Mesendoderm (in vitro differentiated cells): ENCODE data around the gene ARRDC2.

Experiments used
- DNase-seq: peaks from one replicate; pipeline ENCODE4 v3.0.0; 2013
- H2AK5ac ChIP-seq: 2 replicates; pipeline ENCODE4 v1.6.1; 2013; ENCODE audit warnings: low read length, inconsistent platforms
- H2BK120ac ChIP-seq: 2 replicates; pipeline ENCODE4 v1.6.1; 2013; ENCODE audit warnings: low read depth, mild to moderate bottlenecking, low read length, moderate library complexity, mixed read lengths
- H2BK15ac ChIP-seq: replicated peaks from 2 replicates; pipeline ENCODE4 v1.6.1; 2013; ENCODE audit warnings: low read depth, mild to moderate bottlenecking, moderate library complexity
- H2BK5ac ChIP-seq: 2 replicates; pipeline ENCODE4 v1.6.1; 2013; ENCODE audit warnings: low read length, inconsistent platforms
- H3K18ac ChIP-seq: 2 replicates; pipeline ENCODE4 v1.6.1; 2013; ENCODE audit warnings: mild to moderate bottlenecking, low read length, mixed read lengths
- H3K23ac ChIP-seq: one replicate; pipeline ENCODE4 v1.6.1; 2013; ENCODE audit warnings: low read length
- H3K27ac ChIP-seq: 2 replicates; pipeline ENCODE4 v1.5.1; 2013; ENCODE audit warnings: low read depth, mild to moderate bottlenecking, inconsistent platforms, low read length, moderate library complexity
- H3K27me3 ChIP-seq: 2 replicates; pipeline ENCODE4 v1.6.1; 2013; ENCODE audit warnings: low read length, control low read depth, mild to moderate bottlenecking, inconsistent platforms; ENCODE audit not compliant: insufficient read depth, poor library complexity
- H3K36me3 ChIP-seq: 2 replicates; pipeline ENCODE4 v1.6.1; 2013; ENCODE audit warnings: low read length, inconsistent platforms; ENCODE audit not compliant: control insufficient read depth, insufficient read depth
- H3K4ac ChIP-seq: one replicate; pipeline ENCODE4 v1.6.1; 2013; ENCODE audit warnings: low read depth, mild to moderate bottlenecking, low read length, moderate library complexity
- H3K4me1 ChIP-seq: 2 replicates; pipeline ENCODE4 v1.6.1; 2013; ENCODE audit warnings: low read depth, low read length, inconsistent platforms; ENCODE audit not compliant: control insufficient read depth
- H3K4me2 ChIP-seq: 2 replicates; pipeline ENCODE4 v1.6.1; 2013; ENCODE audit warnings: low read length
- H3K4me3 ChIP-seq: 2 replicates; pipeline ENCODE4 v1.5.1; 2013; ENCODE audit warnings: mild to moderate bottlenecking, low read length
- H3K56ac ChIP-seq: one replicate; pipeline ENCODE4 v1.6.1; 2013; ENCODE audit warnings: low read length
- H3K79me1 ChIP-seq: 2 replicates; pipeline ENCODE4 v1.6.1; 2013; ENCODE audit warnings: low read length, inconsistent platforms
- H3K79me2 ChIP-seq: 2 replicates; pipeline ENCODE4 v1.6.1; 2013; ENCODE audit warnings: mild to moderate bottlenecking, low read length; ENCODE audit not compliant: control insufficient read depth, insufficient read depth
- H3K9ac ChIP-seq: 2 replicates; pipeline ENCODE4 v1.6.1; 2013; ENCODE audit warnings: low read length, inconsistent platforms
- H4K5ac ChIP-seq: one replicate; pipeline ENCODE4 v1.6.1; 2013; ENCODE audit warnings: low read length
- H4K8ac ChIP-seq: one replicate; pipeline ENCODE4 v1.6.1; 2013; ENCODE audit warnings: low read depth, mild to moderate bottlenecking, control low read depth, low read length, moderate library complexity
- WGBS: extraction: QIAGEN DNeasy Blood & Tissue Kit; methylation state at CpG from one replicate; pipeline ENCODE4 v1.1.7; 2013; ENCODE audit warnings: low lambda C conversion rate, missing lambda C conversion rate; ENCODE audit not compliant: insufficient coverage; ENCODE audit errors: extremely low coverage; 5-methylcytosine and 5-hydroxymethylcytosine counted together

Gene ARRDC2

GRCh38 chr19:18016209-18016910 lies 8.4 kb downstream of the ARRDC2 start:
- H3K4ac ChIP-seq, result no peak overlapping the region
- H3K18ac ChIP-seq, result no peak overlapping the region
- no peak overlapping the region for H4K5ac ChIP-seq
- DNase-seq, result no peak
- H4K8ac ChIP-seq, result no peak overlapping the region
- no peak overlapping the region for H2BK5ac ChIP-seq
- H3K36me3 ChIP-seq, result no peaks in the 10 kb centered on the region
- H3K79me2 ChIP-seq, result no peaks in the 10 kb centered on the region
- H3K23ac ChIP-seq, result no peak overlapping the region
- no peak overlapping the region for H3K4me2 ChIP-seq
- H3K9ac ChIP-seq, result no peak overlapping the region
- no peaks in the 10 kb centered on the region for H3K27me3 ChIP-seq
- no peaks in the 10 kb centered on the region for H3K4me1 ChIP-seq
- H2BK15ac ChIP-seq, result no peak overlapping the region
- H2AK5ac ChIP-seq, result no peak overlapping the region
- no peaks in the 10 kb centered on the region for H3K79me1 ChIP-seq
- no peak overlapping the region for H3K4me3 ChIP-seq
- WGBS, result no CpG with 5 or more reads among the region's 14 CpGs
- H3K27ac ChIP-seq, result no peak overlapping the region
- no peak overlapping the region for H3K56ac ChIP-seq
- no peak overlapping the region for H2BK120ac ChIP-seq

GRCh38 chr19:18017275-18018083 lies 9.5 kb downstream of the ARRDC2 start:
- Histone ChIP-seq H3K36me3 (no peaks in the 10 kb centered on the region), H3K9ac (no peak overlapping the region), H3K18ac (no peak overlapping the region), H3K4me1 (no peaks in the 10 kb centered on the region), H4K5ac (no peak overlapping the region), H2AK5ac (no peak overlapping the region), H3K27me3 (no peaks in the 10 kb centered on the region), H3K56ac (no peak overlapping the region), H3K23ac (no peak overlapping the region), H2BK15ac (no peak overlapping the region), H3K79me1 (no peaks in the 10 kb centered on the region), H2BK5ac (no peak overlapping the region), H4K8ac (no peak overlapping the region), H2BK120ac (no peak overlapping the region), H3K27ac (no peak overlapping the region), H3K79me2 (no peaks in the 10 kb centered on the region), H3K4me2 (no peak overlapping the region), H3K4ac (no peak overlapping the region), H3K4me3 (no peak overlapping the region)
- no peak for DNase-seq
- no CpG with 5 or more reads among the region's 15 CpGs for WGBS

GRCh38 chr19:18020212-18021085 lies 12.5 kb downstream of the ARRDC2 start:
- H3K56ac ChIP-seq, result no peak overlapping the region
- H2AK5ac ChIP-seq, result no peak overlapping the region
- no peak overlapping the region for H3K4ac ChIP-seq
- H2BK120ac ChIP-seq, result no peak overlapping the region
- H4K5ac ChIP-seq, result no peak overlapping the region
- no peaks in the 10 kb centered on the region for H3K36me3 ChIP-seq
- H3K4me1 ChIP-seq, result no peaks in the 10 kb centered on the region
- H3K4me2 ChIP-seq, result no peak overlapping the region
- WGBS, result no CpG with 5 or more reads among the region's 16 CpGs
- H3K27ac ChIP-seq, result no peak overlapping the region
- DNase-seq, result no peak
- H3K23ac ChIP-seq, result no peak overlapping the region
- H3K79me2 ChIP-seq, result no peaks in the 10 kb centered on the region
- no peak overlapping the region for H2BK5ac ChIP-seq
- H3K9ac ChIP-seq, result no peak overlapping the region
- H2BK15ac ChIP-seq, result no peak overlapping the region
- H3K18ac ChIP-seq, result no peak overlapping the region
- no peaks in the 10 kb centered on the region for H3K79me1 ChIP-seq
- H3K4me3 ChIP-seq, result no peak overlapping the region
- no peak overlapping the region for H4K8ac ChIP-seq
- no peaks in the 10 kb centered on the region for H3K27me3 ChIP-seq

GRCh38 chr19:18021121-18021755 lies 13.3 kb downstream of the ARRDC2 start:
- no peaks in the 10 kb centered on the region for H3K36me3 ChIP-seq
- no peak overlapping the region for H4K8ac ChIP-seq
- no peak overlapping the region for H3K4me3 ChIP-seq
- H4K5ac ChIP-seq, result no peak overlapping the region
- no peak overlapping the region for H3K4ac ChIP-seq
- H3K9ac ChIP-seq, result no peak overlapping the region
- H3K4me1 ChIP-seq, result no peaks in the 10 kb centered on the region
- WGBS, result no CpG with 5 or more reads among the region's 21 CpGs
- no peaks in the 10 kb centered on the region for H3K79me2 ChIP-seq
- no peak overlapping the region for H2AK5ac ChIP-seq
- H3K56ac ChIP-seq, result no peak overlapping the region
- no peak overlapping the region for H3K27ac ChIP-seq
- no peak for DNase-seq
- no peak overlapping the region for H3K23ac ChIP-seq
- no peak overlapping the region for H2BK120ac ChIP-seq
- no peak overlapping the region for H2BK5ac ChIP-seq
- no peak overlapping the region for H3K18ac ChIP-seq
- H3K27me3 ChIP-seq, result no peaks in the 10 kb centered on the region
- no peak overlapping the region for H2BK15ac ChIP-seq
- H3K4me2 ChIP-seq, result no peak overlapping the region
- H3K79me1 ChIP-seq, result no peaks in the 10 kb centered on the region

GRCh38 chr19:18023622-18024251 lies 15.8 kb downstream of the ARRDC2 start:
- no peak for DNase-seq

More at GRCh38 chr19:18023622-18024251, 15.8 kb downstream of the ARRDC2 start:
- Histone ChIP-seq H2BK120ac (no peak overlapping the region), H3K4me3 (no peak overlapping the region), H2BK15ac (no peak overlapping the region), H3K56ac (no peak overlapping the region), H4K5ac (no peak overlapping the region), H3K4me1 (no peaks in the 10 kb centered on the region), H3K4me2 (no peak overlapping the region), H3K79me1 (no peaks in the 10 kb centered on the region), H3K27ac (no peak overlapping the region), H4K8ac (no peak overlapping the region), H2BK5ac (no peak overlapping the region), H3K79me2 (no peaks in the 10 kb centered on the region), H3K9ac (no peak overlapping the region), H3K18ac (no peak overlapping the region), H3K36me3 (no peaks in the 10 kb centered on the region), H3K4ac (no peak overlapping the region), H3K27me3 (no peaks in the 10 kb centered on the region), H2AK5ac (no peak overlapping the region), H3K23ac (no peak overlapping the region)
- WGBS, result no CpG with 5 or more reads among the region's 23 CpGs
